Skeletal muscle tissue (tissue), 4 donors: ENCODE measurements around the gene NDRG3. TPM values are rescaled to one million over a fixed set of nuclear protein-coding genes. Genes with fewer than 3 reads are reported as not detected.

Source experiments
- H3K27ac ChIP-seq: one replicate; pipeline ENCODE4 v1.7.0; 2013; ENCODE audit warnings: mild to moderate bottlenecking, low read depth, low read length, inconsistent platforms
- H3K27me3 ChIP-seq, 3 donors: one replicate each; pipeline ENCODE4 v1.7.0; 2013; ENCODE audit warnings: low read length in 3 of 3; ENCODE audit not compliant: control insufficient read depth in 3 of 3, insufficient read depth in 3 of 3
- H3K36me3 ChIP-seq, 3 donors: one replicate each; pipeline ENCODE4 v1.7.0; 2013; ENCODE audit warnings: low read length in 3 of 3; ENCODE audit not compliant: control insufficient read depth in 3 of 3, insufficient read depth in 3 of 3
- H3K4me1 ChIP-seq, 3 donors: one replicate each; pipeline ENCODE4 v1.7.0; 2013; ENCODE audit warnings: low read length in 3 of 3, mild to moderate bottlenecking in 3 of 3; ENCODE audit not compliant: control insufficient read depth in 3 of 3, insufficient read depth in 3 of 3
- H3K4me3 ChIP-seq, 3 donors: one replicate each; pipeline ENCODE4 v1.7.0; 2013; ENCODE audit warnings: low read length in 3 of 3
- H3K9ac ChIP-seq, 3 donors: one replicate each; pipeline ENCODE4 v1.7.0; 2013; ENCODE audit warnings: low read length in 3 of 3, mild to moderate bottlenecking in 3 of 3, moderate library complexity in 2 of 3, low read depth in 1 of 3
- H3K9me3 ChIP-seq, 3 donors: one replicate each; pipeline ENCODE4 v1.7.0; 2013; ENCODE audit warnings: low read length in 3 of 3; ENCODE audit not compliant: control insufficient read depth in 3 of 3
- total RNA-seq: library from RNA; depleted of rRNA; stranded (reverse); fragments of >200 nt; gene quantifications from one replicate; pipeline ENCODE4 v1.2.3, GENCODE V29; 2014
- donor health status: Osteomylitis.

Gene NDRG3
- total RNA-seq, 1 donor from 2014 or later: 15.1 TPM

GRCh38 chr20:36742558-36742957 is 3.3 kb downstream of the NDRG3 start:
- H3K27me3 ChIP-seq: no peaks in the 10 kb centered on the region
- H3K36me3 ChIP-seq: no peaks in the 10 kb centered on the region
- H3K9me3 ChIP-seq: no peaks in the 10 kb centered on the region
- H3K4me3 ChIP-seq: no peak overlapping the region
- no peak overlapping the region for H3K9ac ChIP-seq
- peak overlapping the region; percentile 34 for H3K27ac ChIP-seq
- H3K4me1 ChIP-seq: peaks cover 16 to 21% (median 16%) of the 10 kb centered on the region in 3 donors

- Histone ChIP-seq H3K36me3 (no peaks in the 10 kb centered on the region), H3K27ac (no peak overlapping the region), H3K9me3 (no peaks in the 10 kb centered on the region), H3K9ac (peak overlapping the region in 1 of 3 donors; percentile 27), H3K4me1 (peaks cover 26 to 29% (median 28%) of the 10 kb centered on the region in 3 donors), H3K27me3 (no peaks in the 10 kb centered on the region), H3K4me3 (no peak overlapping the region)
These were observed 4.8 kb downstream of the NDRG3 start for GRCh38 chr20:36741072-36741471.

GRCh38 chr20:36737183-36737499 is 8.7 kb downstream of the NDRG3 start:
- Histone ChIP-seq H3K27me3 (no peaks in the 10 kb centered on the region), H3K4me3 (no peak overlapping the region), H3K9ac (peak overlapping the region in 1 of 3 donors; percentile 50), H3K4me1 (peaks cover 20 to 26% (median 22%) of the 10 kb centered on the region in 3 donors), H3K36me3 (no peaks in the 10 kb centered on the region), H3K9me3 (no peaks in the 10 kb centered on the region), H3K27ac (no peak overlapping the region)

GRCh38 chr20:36736451-36737182 is 9.3 kb downstream of the NDRG3 start:
- no peaks in the 10 kb centered on the region for H3K9me3 ChIP-seq
- no peak overlapping the region for H3K27ac ChIP-seq
- H3K27me3 ChIP-seq: no peaks in the 10 kb centered on the region
- H3K4me1 ChIP-seq: peaks cover 20 to 23% (median 22%) of the 10 kb centered on the region in 3 donors
- H3K4me3 ChIP-seq: no peak overlapping the region
- H3K9ac ChIP-seq: peak overlapping the region in 1 of 3 donors; percentile 50
- no peaks in the 10 kb centered on the region for H3K36me3 ChIP-seq

- no peak overlapping the region for H3K27ac ChIP-seq
These were observed 13.4 kb downstream of the NDRG3 start for GRCh38 chr20:36732456-36732855.

GRCh38 chr20:36728986-36729385 is 16.9 kb downstream of the NDRG3 start:
- H3K36me3 ChIP-seq: no peaks in the 10 kb centered on the region
- H3K27me3 ChIP-seq: no peaks in the 10 kb centered on the region
- H3K4me1 ChIP-seq: peaks cover 0 to 12% (median 5%) of the 10 kb centered on the region in 3 donors
- H3K9ac ChIP-seq: no peak overlapping the region
- H3K9me3 ChIP-seq: no peaks in the 10 kb centered on the region
- H3K4me3 ChIP-seq: no peak overlapping the region
- H3K27ac ChIP-seq: no peak overlapping the region

More at GRCh38 chr20:36732456-36732855, 13.4 kb downstream of the NDRG3 start:
- H3K4me1 ChIP-seq: peaks cover 18 to 19% (median 19%) of the 10 kb centered on the region in 3 donors
- no peaks in the 10 kb centered on the region for H3K9me3 ChIP-seq
- H3K27me3 ChIP-seq: no peaks in the 10 kb centered on the region
- no peaks in the 10 kb centered on the region for H3K36me3 ChIP-seq
- peak overlapping the region in 1 of 3 donors; percentile 30 for H3K9ac ChIP-seq
- H3K4me3 ChIP-seq: no peak overlapping the region

GRCh38 chr20:36726168-36726567 is 19.7 kb downstream of the NDRG3 start:
- Histone ChIP-seq H3K9ac (peak overlapping the region in 1 of 3 donors; percentile 32), H3K27me3 (no peaks in the 10 kb centered on the region), H3K9me3 (no peaks in the 10 kb centered on the region), H3K36me3 (no peaks in the 10 kb centered on the region), H3K4me1 (peaks cover 0 to 6% (median 5%) of the 10 kb centered on the region in 3 donors), H3K27ac (no peak overlapping the region), H3K4me3 (no peak overlapping the region)

- H3K9me3 ChIP-seq: no peaks in the 10 kb centered on the region
- no peaks in the 10 kb centered on the region for H3K27me3 ChIP-seq
- H3K4me3 ChIP-seq: no peak overlapping the region
- no peak overlapping the region for H3K9ac ChIP-seq
- peaks cover 0 to 6% (median 2%) of the 10 kb centered on the region in 3 donors for H3K4me1 ChIP-seq
- H3K27ac ChIP-seq: no peak overlapping the region
- H3K36me3 ChIP-seq: peaks cover 6% of the 10 kb centered on the region in 3 donors
These were observed 25.4 kb downstream of the NDRG3 start for GRCh38 chr20:36720510-36720909.

- H3K27me3 ChIP-seq: no peaks in the 10 kb centered on the region
- no peak overlapping the region for H3K9ac ChIP-seq
These were observed 28.2 kb downstream of the NDRG3 start for GRCh38 chr20:36717657-36718056.

GRCh38 chr20:36717021-36717420 is 28.9 kb downstream of the NDRG3 start:
- Histone ChIP-seq H3K36me3 (peaks cover 6% of the 10 kb centered on the region in 3 donors), H3K4me1 (peaks cover 0 to 6% (median 2%) of the 10 kb centered on the region in 3 donors), H3K27ac (no peak overlapping the region), H3K9me3 (no peaks in the 10 kb centered on the region), H3K27me3 (no peaks in the 10 kb centered on the region), H3K9ac (no peak overlapping the region), H3K4me3 (no peak overlapping the region)

More at GRCh38 chr20:36717657-36718056, 28.2 kb downstream of the NDRG3 start:
- H3K9me3 ChIP-seq: no peaks in the 10 kb centered on the region
- H3K4me1 ChIP-seq: peaks cover 0 to 6% (median 2%) of the 10 kb centered on the region in 3 donors
- H3K27ac ChIP-seq: no peak overlapping the region
- no peak overlapping the region for H3K4me3 ChIP-seq
- H3K36me3 ChIP-seq: peaks cover 6% of the 10 kb centered on the region in 3 donors
